Left lung (tissue), 10 donors: ENCODE measurements around the gene ULK3. TPM values are rescaled to one million over a fixed set of nuclear protein-coding genes. Genes with fewer than 3 reads are reported as not detected.

Source experiments
- ATAC-seq: fragments of 200-7000 bp; cut with Tn5 transposase; one replicate; pipeline ENCODE4 v1.9.1; 2020; ENCODE audit warnings: moderate library complexity
- DNase-seq, 4 donors: peaks; one replicate each; pipeline ENCODE4 v3.0.0-alpha.2; 2013 to 2020
- H3K27ac ChIP-seq, 2 donors: fragments of 200-600 bp; sonication (generic) in 1 of 2; one replicate each; pipeline versions ENCODE4 v1.5.0 to v1.8.0; 2020 to 2021
- H3K27me3 ChIP-seq, 2 donors: fragments of 200-600 bp; sonication (generic) in 1 of 2; one replicate each; pipeline versions ENCODE4 v1.5.0 to v1.8.0; 2020 to 2021
- H3K36me3 ChIP-seq, 2 donors: fragments of 200-600 bp; sonication (generic) in 1 of 2; one replicate each; pipeline versions ENCODE4 v1.5.0 to v1.8.0; 2020 to 2021
- H3K4me1 ChIP-seq, 2 donors: fragments of 200-600 bp; one replicate each; pipeline ENCODE4 v1.8.0; 2021
- H3K4me3 ChIP-seq, 2 donors: fragments of 200-600 bp; sonication (generic) in 1 of 2; one replicate each; pipeline versions ENCODE4 v1.5.0 to v1.8.0; 2020 to 2021; ENCODE audit warnings: mild to moderate bottlenecking in 1 of 2
- H3K9me3 ChIP-seq, 2 donors: fragments of 200-600 bp; sonication (generic) in 1 of 2; one replicate each; pipeline versions ENCODE4 v1.5.0 to v1.8.0; 2020 to 2021
- intact Hi-C, 2 donors: fragments of 100-400 bp; cut with DNase I; formaldehyde crosslinking; loops; one replicate each; pipeline versions ENCODE4 v1.11.2 to v1.14.2; 2022
- polyA plus RNA-seq, 6 donors: library from polyadenylated mRNA; unstranded; fragments of 120-200 nt; gene quantifications; one replicate each; pipeline ENCODE4 v1.2.1, GENCODE V29; 2013; ENCODE audit not compliant: insufficient read length in 6 of 6
- total RNA-seq, 2 donors: library from RNA; stranded (reverse); fragmentation: NEBNext Ultra II Directional; extraction: Animal tissue kit (Norgen Biotek cat#: 25700); gene quantifications; one replicate each; pipeline ENCODE4 v1.2.1, GENCODE V29; 2021
- TF ChIP-seq, protein P1 (sequence below), 2 donors: fragments of 200-600 bp; sonication (generic) in 1 of 2; IDR thresholded peaks; one replicate each; pipeline versions ENCODE4 v1.5.0 to v1.8.0; 2021; ENCODE audit warnings: antibody characterized with exemption in 2 of 2
- donor health status: DM: no; HTN: yes; CAD: no.
- donor health status: DM: no; HTN: no; CAD: no.

The ULK3 gene
- total and polyA plus RNA-seq, 8 donors, result 27.3 to 45.1 (median 37.4) TPM

DNA sequence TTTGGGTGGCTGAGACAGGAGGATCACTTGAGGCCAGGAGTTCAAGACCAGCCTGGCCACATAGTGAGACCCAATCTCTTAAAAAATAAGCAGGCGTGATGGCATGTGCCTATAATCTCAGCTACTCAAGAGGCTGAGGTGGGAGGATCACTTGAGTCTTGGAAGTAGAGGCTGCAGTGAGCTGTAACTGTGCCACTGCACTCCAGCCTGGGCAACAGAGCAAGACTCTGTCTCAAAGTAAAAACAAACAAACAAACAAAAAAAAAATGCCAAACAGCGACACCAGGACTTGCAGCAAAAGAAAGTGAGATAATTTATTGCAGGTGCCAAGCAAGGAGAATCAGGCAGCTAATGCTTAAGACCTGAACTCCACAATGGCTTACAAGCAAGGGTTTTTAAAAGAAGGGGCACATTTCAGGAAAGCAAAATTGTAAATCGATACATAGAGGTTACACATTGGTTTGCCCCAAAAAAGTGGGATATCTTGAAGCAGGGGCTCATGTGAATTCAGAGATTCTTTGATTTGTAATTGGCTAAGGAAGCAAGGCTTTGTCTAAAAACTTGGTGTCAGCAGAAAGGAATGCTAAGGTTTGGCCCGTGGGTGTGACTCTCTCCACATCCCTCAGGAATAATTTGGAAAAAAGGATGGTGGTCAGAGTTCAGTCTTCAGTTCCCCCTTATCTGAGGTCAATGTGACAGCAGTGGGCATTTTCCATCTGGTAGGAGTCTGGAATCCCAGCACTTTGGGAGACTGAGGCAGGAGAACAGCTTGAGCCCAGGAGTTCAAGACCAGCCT lies 41.7 kb upstream of the ULK3 start:
- Histone ChIP-seq H3K4me1 (peaks cover 0 to 21% of the 10 kb centered on the region in 2 donors), H3K9me3 (peaks cover 0 to 3% of the 10 kb centered on the region in 2 donors), H3K4me3 (no peak overlapping the region), H3K36me3 (no peaks in the 10 kb centered on the region), H3K27me3 (no peaks in the 10 kb centered on the region), H3K27ac (no peak overlapping the region)
- no peak for ATAC-seq
- DNase-seq, result no peak
- TF ChIP-seq, protein P1, sequence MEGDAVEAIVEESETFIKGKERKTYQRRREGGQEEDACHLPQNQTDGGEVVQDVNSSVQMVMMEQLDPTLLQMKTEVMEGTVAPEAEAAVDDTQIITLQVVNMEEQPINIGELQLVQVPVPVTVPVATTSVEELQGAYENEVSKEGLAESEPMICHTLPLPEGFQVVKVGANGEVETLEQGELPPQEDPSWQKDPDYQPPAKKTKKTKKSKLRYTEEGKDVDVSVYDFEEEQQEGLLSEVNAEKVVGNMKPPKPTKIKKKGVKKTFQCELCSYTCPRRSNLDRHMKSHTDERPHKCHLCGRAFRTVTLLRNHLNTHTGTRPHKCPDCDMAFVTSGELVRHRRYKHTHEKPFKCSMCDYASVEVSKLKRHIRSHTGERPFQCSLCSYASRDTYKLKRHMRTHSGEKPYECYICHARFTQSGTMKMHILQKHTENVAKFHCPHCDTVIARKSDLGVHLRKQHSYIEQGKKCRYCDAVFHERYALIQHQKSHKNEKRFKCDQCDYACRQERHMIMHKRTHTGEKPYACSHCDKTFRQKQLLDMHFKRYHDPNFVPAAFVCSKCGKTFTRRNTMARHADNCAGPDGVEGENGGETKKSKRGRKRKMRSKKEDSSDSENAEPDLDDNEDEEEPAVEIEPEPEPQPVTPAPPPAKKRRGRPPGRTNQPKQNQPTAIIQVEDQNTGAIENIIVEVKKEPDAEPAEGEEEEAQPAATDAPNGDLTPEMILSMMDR (IDR thresholded peaks at IDR 0.05), result no peak
- intact Hi-C loops, result no loop called here

DNA sequence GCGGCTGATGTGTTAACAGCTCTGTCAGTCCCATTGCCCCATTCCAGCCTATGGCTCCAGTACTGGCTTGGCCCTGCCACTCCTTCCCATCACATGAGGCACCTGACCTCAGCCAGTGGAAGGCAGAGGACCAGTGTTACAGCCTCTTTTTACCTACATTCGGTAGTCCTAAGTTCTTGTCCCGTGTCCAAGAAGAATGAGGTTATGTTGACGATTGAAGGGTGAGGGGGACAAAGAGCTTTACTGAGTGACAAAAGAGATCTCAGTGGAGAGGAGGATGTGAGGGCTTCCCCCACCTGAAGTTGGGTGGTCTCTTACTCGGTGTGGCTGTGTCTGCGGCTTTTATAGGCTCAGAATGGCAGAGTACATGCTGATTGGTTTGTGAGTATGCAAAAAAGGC lies 39.6 kb upstream of the ULK3 start:
- no peak for ATAC-seq
- intact Hi-C loops, result no loop called here
- DNase-seq, result no peak
- Histone ChIP-seq H3K27me3 (no peaks in the 10 kb centered on the region), H3K27ac (no peak overlapping the region), H3K36me3 (no peaks in the 10 kb centered on the region), H3K9me3 (peaks cover 0 to 3% of the 10 kb centered on the region in 2 donors), H3K4me1 (peaks cover 0 to 8% of the 10 kb centered on the region in 2 donors), H3K4me3 (no peak overlapping the region)
- TF ChIP-seq, protein P1 (IDR thresholded peaks at IDR 0.05), result no peak

DNA sequence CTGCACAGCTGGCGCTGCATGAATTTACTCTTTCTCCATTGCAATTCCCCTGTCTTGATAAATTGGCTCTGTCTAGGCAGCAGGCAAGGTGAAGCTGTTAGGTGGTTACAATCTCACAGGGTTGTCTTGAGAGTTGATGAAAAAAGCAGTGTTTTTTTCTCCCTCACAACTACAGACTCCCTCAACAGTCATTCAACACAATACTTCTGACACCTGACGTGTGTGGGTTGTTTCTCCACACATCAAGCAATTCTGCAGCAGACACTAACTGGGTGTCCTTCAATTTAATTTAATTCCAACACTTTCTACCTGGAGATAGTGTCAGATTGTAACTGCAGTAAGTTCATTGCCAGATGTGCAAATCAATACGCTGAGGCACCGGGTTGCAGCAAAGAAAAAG lies 35.3 kb upstream of the ULK3 start:
- Histone ChIP-seq H3K4me3 (no peak overlapping the region), H3K9me3 (peaks cover 0 to 3% of the 10 kb centered on the region in 2 donors), H3K4me1 (peaks cover 0 to 6% of the 10 kb centered on the region in 2 donors), H3K27me3 (no peaks in the 10 kb centered on the region), H3K36me3 (no peaks in the 10 kb centered on the region), H3K27ac (no peak overlapping the region)
- intact Hi-C loops, result no loop called here
- TF ChIP-seq, protein P1 (IDR thresholded peaks at IDR 0.05), result no peak
- ATAC-seq (no peak), DNase-seq (no peak)

DNA sequence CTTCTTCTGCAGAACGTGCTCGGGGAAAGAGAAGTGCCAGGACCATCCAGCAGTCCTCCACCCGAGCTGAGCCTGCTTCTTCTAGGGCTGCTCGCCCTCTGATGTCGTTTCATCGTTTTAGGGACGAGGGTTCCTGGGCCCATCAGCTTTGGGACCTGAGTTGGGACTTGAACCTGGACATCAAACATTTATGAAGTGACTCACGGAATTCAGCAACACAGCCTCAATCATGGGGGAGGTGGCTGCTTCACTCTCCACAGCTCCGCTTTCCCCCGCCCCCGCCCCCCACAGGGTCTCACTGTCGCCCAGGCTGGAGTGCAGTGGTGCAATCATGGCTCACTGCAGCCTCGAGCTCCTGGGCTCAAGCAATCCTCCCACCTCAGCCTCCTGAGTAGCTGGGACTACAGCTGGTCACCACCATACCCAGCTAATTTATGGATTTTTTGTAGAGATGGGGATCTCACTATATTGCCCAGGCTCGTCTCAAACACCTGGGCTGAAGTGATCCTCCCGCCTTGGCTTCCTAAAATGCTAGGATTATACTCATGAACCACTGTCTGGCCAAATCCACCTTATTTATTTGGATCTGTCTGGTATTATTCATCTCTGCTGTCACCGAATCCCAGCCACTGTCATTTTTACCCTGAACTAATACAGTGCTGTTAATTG lies 30.9 kb upstream of the ULK3 start:
- H3K27me3 ChIP-seq, result no peaks in the 10 kb centered on the region
- H3K27ac ChIP-seq, result peak overlapping the region; percentile 90 to 96
- DNase-seq, result no peak
- H3K36me3 ChIP-seq, result no peaks in the 10 kb centered on the region
- TF ChIP-seq, protein P1 (IDR thresholded peaks at IDR 0.05), result no peak
- peaks cover 35 to 44% of the 10 kb centered on the region in 2 donors for H3K4me1 ChIP-seq
- peak; percentile 5 for ATAC-seq
- H3K9me3 ChIP-seq, result no peaks in the 10 kb centered on the region
- intact Hi-C loops, result no loop called here
- H3K4me3 ChIP-seq, result peak overlapping the region; percentile 52 to 78

DNA sequence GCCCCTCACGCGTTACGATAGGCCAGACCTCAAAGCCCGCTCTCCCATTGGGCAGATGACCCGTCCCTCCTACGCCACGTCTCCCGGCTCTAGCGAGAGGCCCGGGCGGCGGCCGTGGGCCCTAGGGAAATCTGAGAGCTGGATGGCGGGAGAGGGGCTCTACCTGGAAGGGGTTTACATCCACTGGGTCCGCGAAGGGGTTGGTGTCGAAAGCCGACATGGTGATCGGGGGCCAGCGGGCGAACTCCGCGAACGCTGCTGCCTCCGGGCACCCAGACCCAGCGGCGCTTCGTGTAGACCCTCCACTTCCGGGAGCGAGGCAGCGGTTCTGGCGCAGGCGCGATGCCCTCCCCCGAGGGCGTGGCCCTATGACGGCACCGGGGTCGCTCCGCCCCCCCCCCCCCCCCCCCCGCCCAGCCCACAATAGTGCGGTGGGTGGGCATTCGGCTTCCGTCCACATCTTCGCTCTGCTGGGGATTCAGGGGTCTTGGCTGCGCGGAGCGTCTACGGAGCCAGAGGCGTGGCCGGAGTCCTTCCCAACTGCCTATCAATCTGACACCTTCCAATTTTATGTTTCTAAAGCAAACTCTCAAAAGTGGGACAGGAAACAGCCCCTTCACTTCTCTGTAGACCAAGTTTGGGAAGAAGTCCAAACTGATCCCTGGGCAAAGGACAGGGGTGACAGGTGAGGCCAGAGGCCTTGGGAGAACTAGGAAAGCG lies 30.2 kb upstream of the ULK3 start, which contains the start of gene SCAMP2:
TSS of gene SCAMP2 (minus strand) at position 330 of the 720 bp plus-strand sequence. CDS start at position 220, 110 bp downstream.
- TF ChIP-seq, protein P1 (IDR thresholded peaks at IDR 0.05), result no peak
- Histone ChIP-seq H3K9me3 (no peaks in the 10 kb centered on the region), H3K4me1 (peaks cover 42 to 51% of the 10 kb centered on the region in 2 donors), H3K4me3 (peak within 1 kb of the TSS; percentile 52 to 78), H3K27ac (peak within 1 kb of the TSS; percentile 90 to 96), H3K27me3 (no peaks in the 10 kb centered on the region), H3K36me3 (no peaks in the 10 kb centered on the region)
- DNase-seq (peak; percentile 94 to 96 (median 94)), ATAC-seq (peak; percentile 94)
- intact Hi-C loops, result no loop called here
